HG02610 (cell line): ENCODE measurements around the gene COL4A2.
"Not testable (repeated sequence)": the region's sequence is repeated elsewhere in the genome, so short reads cannot be mapped to it uniquely, and the experiment has no call there.

Source experiments
- ATAC-seq: cut with Tn5 transposase; IDR thresholded peaks from one replicate; pipeline ENCODE4 v1.9.1; 2021; ENCODE audit warnings: mild to moderate bottlenecking, moderate library complexity; ENCODE audit not compliant: unreplicated experiment

The COL4A2 gene

DNA sequence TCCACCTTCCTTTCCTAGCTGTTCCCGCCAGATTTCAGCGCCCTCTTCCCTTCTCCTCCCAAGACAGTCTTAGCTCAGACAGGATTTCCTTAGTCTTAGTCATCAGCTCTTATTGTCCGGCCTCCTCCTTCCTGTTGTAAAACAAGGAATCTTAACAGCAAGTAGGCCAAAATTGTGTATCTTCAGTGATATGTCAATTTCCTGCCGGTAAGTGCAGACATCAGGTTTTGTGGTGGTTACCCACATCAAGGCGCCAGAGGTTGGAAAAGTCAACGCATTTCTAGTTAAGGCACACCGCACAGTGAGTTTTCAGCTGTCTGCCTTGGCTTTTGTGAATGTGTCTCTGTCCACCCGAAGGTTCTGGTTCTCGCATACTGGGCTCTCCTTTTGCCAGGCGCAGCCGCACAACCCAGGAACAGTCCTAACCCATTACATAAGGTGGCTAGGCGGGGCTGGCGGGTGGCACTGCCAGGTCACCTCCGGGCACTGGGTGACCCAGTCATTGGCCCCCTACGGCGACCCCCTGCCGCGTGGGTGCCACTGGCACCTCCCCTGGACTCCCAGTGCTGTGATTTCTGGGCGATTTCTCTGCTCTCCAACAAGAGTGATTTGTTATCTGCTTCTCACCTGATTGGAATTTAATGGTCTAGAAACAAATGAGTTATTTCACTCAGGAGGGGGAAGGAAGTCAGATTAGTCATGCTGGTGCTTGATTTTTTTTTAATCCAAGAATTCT lies 12.9 kb downstream of the COL4A2 start:
- ATAC-seq: no peak

- ATAC-seq: no peak
These were observed 13.6 kb downstream of the COL4A2 start for GRCh38 chr13:110320645-110321044.

GRCh38 chr13:110321573-110321972 lies 14.5 kb downstream of the COL4A2 start:
- ATAC-seq: not testable (repeated sequence)

DNA sequence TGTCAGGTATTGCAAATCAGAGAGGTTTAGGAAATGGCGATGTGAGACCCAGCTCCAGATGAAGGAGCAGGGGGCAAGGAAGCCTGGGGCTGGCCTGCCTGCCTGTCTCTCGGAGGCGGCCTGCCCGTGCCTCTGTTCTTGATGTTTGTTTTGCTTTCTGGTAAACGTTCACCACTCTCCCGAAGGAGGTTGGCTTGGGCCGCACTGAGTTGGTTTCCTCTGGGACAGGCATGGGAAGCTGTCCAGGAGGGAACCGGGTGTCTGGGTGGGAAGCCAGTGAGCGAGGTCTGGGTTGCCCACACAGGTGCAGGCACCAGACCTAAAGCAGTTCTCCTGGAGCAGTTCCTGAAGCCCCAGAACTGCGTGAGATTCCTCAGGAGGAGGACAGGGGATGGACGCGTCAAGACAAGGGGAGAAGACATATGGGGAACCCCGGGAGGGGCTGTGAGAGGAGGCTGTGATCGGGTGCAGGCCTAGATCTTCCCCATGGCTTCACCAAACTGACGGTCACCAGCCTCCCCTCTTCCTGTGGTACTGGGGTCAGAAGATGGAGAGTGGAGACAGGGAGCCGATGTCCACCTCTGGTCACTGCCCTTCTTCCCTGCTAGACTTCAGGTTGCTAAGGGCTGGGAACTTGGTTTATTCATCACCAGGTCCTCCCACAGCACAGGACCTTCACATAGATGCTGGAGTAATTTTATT lies 15.2 kb downstream of the COL4A2 start:
- no peak for ATAC-seq

DNA sequence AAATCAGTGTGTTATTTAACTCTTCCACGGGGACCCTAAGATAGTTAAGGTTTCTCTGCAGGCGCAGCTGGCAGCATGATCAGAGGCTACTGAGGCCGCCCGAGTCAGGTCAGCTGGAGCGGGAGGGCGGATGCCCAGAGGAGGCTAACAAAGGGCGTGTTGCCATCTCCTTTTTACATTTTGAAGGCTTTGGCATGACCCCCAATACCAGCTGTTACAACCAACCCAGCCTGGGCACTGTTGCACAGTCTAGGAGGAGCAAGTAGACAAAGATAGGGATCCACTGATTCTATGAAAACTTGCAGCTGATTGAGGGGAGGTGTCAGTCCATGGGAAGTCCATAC lies 15.7 kb downstream of the COL4A2 start:
- no peak for ATAC-seq

DNA sequence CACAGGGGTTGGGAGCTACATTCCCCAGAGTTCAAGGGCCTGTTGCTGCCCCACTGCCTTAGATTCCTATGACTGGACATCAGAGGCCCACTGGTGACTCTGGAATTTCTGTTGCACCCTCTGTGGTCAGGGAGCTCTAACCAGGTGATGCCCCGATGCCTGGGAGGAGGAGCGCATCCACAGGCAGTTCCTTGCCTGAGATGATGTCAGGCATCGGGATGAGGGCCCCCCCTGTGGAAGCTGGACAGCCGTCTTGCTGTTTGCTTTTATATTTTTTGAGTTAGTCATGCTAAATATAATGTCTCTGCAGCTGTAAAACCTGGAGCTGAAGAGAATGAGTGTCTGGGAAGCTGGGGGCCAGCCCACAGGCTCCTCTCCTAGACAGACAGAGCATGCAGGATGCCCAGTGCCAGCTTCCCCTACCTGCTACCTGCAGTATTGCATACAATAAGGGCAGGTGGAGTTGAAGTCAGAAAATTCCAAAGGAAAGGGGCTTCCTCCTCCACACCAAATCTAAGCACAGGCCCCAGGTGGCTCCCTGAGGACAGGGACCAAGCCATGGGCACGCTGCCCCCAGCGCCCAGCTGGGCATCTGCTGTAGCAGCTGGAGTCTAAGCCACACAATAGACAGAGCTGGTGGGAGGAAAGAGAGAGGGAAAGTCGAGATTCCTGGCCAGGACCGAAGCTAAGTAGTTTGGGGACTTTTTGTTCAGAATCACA lies 16.2 kb downstream of the COL4A2 start:
- ATAC-seq: no peak

GRCh38 chr13:110324026-110324749 lies 17.1 kb downstream of the COL4A2 start:
- ATAC-seq: no peak

- no peak for ATAC-seq
These were observed 19.3 kb downstream of the COL4A2 start for GRCh38 chr13:110326263-110326904.

GRCh38 chr13:110327051-110327721 lies 20.1 kb downstream of the COL4A2 start:
- no peak for ATAC-seq

GRCh38 chr13:110328573-110328972 lies 21.5 kb downstream of the COL4A2 start:
- no peak for ATAC-seq

DNA sequence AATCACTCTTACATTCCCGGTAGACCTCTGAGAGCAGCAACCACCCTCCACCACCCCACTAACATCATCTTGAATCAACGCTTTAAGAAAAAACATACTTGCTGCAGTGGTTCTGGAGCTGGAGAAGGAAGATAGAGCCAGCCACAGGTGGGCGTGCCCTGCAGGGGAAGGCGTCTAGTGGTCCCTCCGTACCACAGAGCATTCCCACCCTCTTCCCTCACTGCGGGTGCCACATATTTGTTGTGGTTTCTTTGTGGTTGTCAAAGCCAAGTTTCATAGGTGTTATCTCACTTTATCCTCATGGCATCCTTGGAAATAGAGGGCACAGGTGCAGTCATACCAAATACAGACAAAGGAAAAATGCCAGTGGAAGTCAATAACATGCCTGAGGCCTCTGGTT lies 22.2 kb downstream of the COL4A2 start:
- ATAC-seq: no peak

DNA sequence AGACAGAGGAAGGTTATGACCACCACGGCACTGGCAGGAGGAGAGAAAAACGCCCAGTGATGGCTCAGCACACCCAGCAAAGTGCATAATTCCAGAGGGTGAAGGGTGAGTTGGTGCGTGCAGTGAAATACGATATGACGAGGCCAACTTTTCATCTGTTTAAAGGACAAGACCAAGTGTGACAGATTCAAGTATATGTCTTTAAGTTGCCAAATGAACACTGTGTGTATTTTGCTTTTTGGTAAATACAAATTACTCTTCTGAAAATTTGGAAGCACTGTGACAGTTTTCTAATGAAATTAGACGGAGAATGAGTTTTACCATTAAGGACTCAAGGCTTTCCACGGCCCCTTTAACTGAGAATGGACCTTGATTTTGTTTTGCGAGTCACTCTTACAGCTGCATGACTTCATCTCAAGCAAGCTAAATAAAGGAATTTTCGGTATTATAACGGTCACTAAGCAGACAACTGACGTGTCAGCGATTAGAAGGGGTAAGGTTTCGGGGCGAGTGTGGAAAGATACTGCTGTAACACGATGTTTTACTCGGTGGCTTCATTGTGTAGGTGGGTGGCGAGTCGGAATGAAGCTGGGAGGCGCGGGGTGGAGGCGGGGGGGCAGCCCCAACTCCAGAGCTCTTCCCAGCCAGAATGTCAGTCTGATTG lies 22.8 kb downstream of the COL4A2 start:
- no peak for ATAC-seq

GRCh38 chr13:110330491-110331011 lies 23.5 kb downstream of the COL4A2 start:
- no peak for ATAC-seq

- ATAC-seq: no peak
These were observed 24.3 kb downstream of the COL4A2 start for GRCh38 chr13:110331362-110331761.

GRCh38 chr13:110332750-110333149 lies 25.7 kb downstream of the COL4A2 start:
- ATAC-seq: no peak

DNA sequence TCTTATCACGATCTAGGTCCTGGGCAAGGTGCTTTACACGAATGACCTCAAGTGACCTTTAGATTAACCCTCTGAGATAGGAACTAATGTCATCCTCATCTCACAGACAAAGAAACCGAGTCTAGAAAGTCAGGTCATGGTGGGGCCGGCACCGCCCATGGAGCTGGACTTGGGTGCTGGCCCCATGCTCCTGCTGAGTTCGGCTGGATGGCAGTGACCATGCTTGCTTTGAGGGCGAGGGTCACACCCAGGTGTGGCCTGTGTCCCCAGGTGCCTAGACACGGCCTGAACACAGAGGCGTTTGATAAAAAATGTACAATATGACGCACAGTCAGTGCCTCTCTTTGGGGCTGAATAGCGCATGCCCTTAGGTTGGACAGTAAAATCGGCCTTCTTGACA lies 26.8 kb downstream of the COL4A2 start:
- ATAC-seq: no peak

GRCh38 chr13:110334256-110334655 lies 27.2 kb downstream of the COL4A2 start:
- no peak for ATAC-seq

GRCh38 chr13:110334841-110335490 lies 27.9 kb downstream of the COL4A2 start:
- ATAC-seq: no peak

- ATAC-seq: no peak
These were observed 29.0 kb downstream of the COL4A2 start for GRCh38 chr13:110336108-110336507.
